ENCODE results near the gene PRKAR1B. TPM values are rescaled to one million over a fixed set of nuclear protein-coding genes. Genes with fewer than 3 reads are reported as not detected.

The PRKAR1B gene
- polyA plus RNA-seq, 1 of the 3 experiments (the other 2 are of a cell fraction), result 63.7 TPM

DNA sequence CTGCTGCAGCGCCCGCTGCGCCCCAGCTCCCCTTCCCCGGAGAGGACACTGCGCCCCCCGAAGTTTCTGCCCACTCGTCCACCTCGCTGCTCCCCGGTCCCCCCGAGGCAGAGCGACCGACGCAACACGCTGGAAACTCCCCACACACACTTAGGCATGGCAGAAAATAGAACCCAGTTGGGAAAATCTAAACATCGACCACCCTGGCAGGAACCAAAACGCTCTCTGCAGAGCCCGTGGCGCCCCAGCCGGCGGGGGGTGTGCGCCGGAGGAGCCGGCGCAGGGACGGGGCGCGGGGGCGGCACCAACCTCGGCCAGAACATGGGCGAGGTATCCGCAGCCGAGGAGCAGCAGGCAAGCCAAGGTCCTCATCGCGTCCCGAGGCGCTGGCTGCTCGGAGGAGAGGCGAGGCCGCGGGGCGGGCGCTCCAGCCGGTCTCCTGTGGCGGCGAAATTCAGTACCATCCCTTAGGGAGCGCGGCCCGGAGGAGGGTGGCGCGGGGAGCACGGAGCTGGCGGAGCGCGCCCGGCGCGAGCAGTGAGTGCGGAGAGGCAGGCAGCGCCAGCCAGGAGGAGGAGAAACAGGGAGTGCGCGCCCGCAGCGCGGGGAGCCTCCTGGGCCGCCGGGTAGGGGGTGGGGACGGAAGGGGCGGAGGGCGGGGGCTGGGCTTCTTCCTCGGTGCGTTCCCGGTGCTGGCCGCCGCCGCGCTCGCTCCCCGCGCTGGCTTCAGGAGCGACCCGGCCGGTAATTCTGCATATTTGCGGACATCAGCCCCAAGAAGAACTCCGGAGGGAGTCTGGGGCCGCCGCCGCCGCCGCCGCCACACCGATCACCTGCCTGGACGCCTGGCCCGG lies 208.2 kb downstream of the PRKAR1B start (continued):
- TF ChIP-seq RAD21 (IDR thresholded peaks at IDR 0.05; ENCODE audit: low read length), result no peak
- no peak for TF ChIP-seq CHD2 (IDR thresholded peaks at IDR 0.05; ENCODE audit: low read length, partially characterized antibody)
- peak; percentile 54; the same call in 1 of the 2 replicates for TF ChIP-seq SIN3A (IDR thresholded peaks at IDR 0.05; ENCODE audit: borderline replicate concordance, low read depth, low read length)
- no peak for TF ChIP-seq YY1 (IDR thresholded peaks at IDR 0.05; ENCODE audit: low read depth)
- no peak for TF ChIP-seq JUND (IDR thresholded peaks at IDR 0.05)
- TF ChIP-seq SMC3 (IDR thresholded peaks at IDR 0.05; ENCODE audit: low read depth, low read length), result no peak

DNA sequence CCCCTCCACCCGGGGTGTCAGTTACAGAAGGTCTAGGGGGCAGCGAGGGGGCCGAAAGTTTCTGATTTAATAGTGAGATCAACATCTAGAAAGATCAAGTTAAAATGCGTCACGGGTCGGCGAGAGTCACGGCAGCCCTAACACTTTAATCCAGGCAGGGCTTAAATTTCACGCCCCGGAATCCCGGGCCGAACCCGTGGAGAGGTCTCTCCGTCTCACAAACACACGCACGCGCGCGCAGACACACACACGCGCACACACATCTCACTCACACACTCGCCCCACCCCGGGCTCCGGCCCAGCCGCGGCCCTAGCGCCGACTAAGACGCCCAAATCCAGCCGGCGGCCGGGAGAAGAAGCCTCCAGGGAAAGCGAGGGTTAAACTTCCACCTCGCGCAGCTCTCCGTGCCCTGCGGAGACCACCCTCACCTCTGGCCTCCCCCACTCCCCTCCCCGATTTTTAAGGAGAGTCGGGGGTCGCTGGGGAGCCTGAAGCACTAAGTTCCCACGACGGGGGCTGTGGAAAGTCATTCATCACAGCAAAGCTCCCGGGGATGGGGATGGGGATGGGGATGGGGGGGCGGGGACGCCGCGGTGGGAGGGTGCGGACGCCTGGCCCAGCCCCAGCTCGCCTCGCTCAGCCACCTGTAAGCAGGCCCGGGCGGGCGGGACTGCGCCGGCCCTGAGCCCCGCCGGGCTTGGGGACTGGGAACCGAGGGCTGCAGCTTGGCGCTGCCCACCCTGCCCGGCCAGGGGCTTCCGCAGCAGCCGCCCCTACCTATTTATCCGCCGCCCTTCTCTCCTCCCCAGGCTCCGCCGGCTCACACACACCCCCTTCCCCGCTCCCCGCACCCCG lies 209.1 kb downstream of the PRKAR1B start:
- Histone ChIP-seq H3K9me2 (no peaks in the 10 kb centered on the region), H3K79me2 (ENCODE audit: insufficient read depth) (peaks cover 60% of the 10 kb centered on the region), H3K9me3 (no peaks in the 10 kb centered on the region), H3K27me3 (ENCODE audit: insufficient read depth) (no peaks in the 10 kb centered on the region), H3K4me2 (peak overlapping the region; percentile 96), H4K20me1 (ENCODE audit: insufficient read depth) (peaks cover 38% of the 10 kb centered on the region), H2AFZ (ENCODE audit: low read depth) (no peak overlapping the region; the same call in 1 of the 2 replicates), H3K9ac (peak overlapping the region; percentile 91), H3K4me1 (ENCODE audit: control insufficient read depth in 1 of 2, insufficient read depth in 2 of 2, low read depth in 1 of 2, low read length in 1 of 2) (peaks cover 4 to 36% of the 10 kb centered on the region in 2 experiments; a peak in 3 of 4 replicates), H3F3A (replicated peaks; ENCODE audit: insufficient read depth) (peaks cover 22% of the 10 kb centered on the region), H3K4me3 (ENCODE audit: low read depth in 2 of 2, low read length in 1 of 2) (peak overlapping the region; percentile 67 to 100), H3K27ac (ENCODE audit: low read depth in 2 of 2, low read length in 1 of 2) (peak overlapping the region in 1 of 2 experiments; percentile 70; a peak in 2 of 4 replicates), H3K36me3 (replicated peaks in 1 of 2; ENCODE audit: control insufficient read depth in 1 of 2, insufficient read depth in 2 of 2, low read length in 1 of 2) (no peaks in the 10 kb centered on the region)
- no peak for DNase-seq
- 2% methylated on average over 59 of the region's 70 CpGs for WGBS (ENCODE audit: low lambda C conversion rate)
- ChIA-PET CTCF (no interaction called here), POLR2A (no interaction called here)
- peak; percentile 58 for TF ChIP-seq NRF1 (IDR thresholded peaks at IDR 0.05; ENCODE audit: low read depth, low read length)
- TF ChIP-seq, protein P1, sequence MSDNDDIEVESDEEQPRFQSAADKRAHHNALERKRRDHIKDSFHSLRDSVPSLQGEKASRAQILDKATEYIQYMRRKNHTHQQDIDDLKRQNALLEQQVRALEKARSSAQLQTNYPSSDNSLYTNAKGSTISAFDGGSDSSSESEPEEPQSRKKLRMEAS (IDR thresholded peaks at IDR 0.05; ENCODE audit: low read depth), result no peak

- no peaks in the 10 kb centered on the region for H3K9me3 ChIP-seq
- H3K4me2 ChIP-seq, result peak overlapping the region; percentile 96
- no peak overlapping the region for H2AFZ ChIP-seq (ENCODE audit: low read depth)
- no peak for TF ChIP-seq EZH2phosphoT487 (IDR thresholded peaks at IDR 0.05; ENCODE audit: borderline replicate concordance, low read depth)
- no peak for TF ChIP-seq FOXJ3 (CRISPR knock-in tag; IDR thresholded peaks at IDR 0.05)
- TF ChIP-seq TAF1 (IDR thresholded peaks at IDR 0.05; ENCODE audit: borderline replicate concordance, low read depth, low read length), result peak; percentile 33; the same call in 1 of the 2 replicates
- TF ChIP-seq SMC3 (IDR thresholded peaks at IDR 0.05; ENCODE audit: low read depth, low read length), result 0 out of 2 replicates have a peak, but pooled peaks have one; percentile 9
- TF ChIP-seq FOSL2 (IDR thresholded peaks at IDR 0.05; ENCODE audit: borderline replicate concordance, low read depth), result peak; percentile 28; the same call in 1 of the 2 replicates
- CTCF ChIA-PET, result interaction anchor here (1.0 kb wide), 1 partner anchor 36 kb away, joined by 3 read pairs; no protein-coding TSS in a partner anchor
- peak overlapping the region in 1 of 2 experiments; percentile 79; a peak in 2 of 4 replicates for H3K27ac ChIP-seq (ENCODE audit: low read depth in 2 of 2, low read length in 1 of 2)
- H3K79me2 ChIP-seq (ENCODE audit: insufficient read depth), result peaks cover 72% of the 10 kb centered on the region
- H3F3A ChIP-seq (replicated peaks; ENCODE audit: insufficient read depth), result peaks cover 22% of the 10 kb centered on the region
- peaks cover 50% of the 10 kb centered on the region for H4K20me1 ChIP-seq (ENCODE audit: insufficient read depth)
- POLR2A ChIA-PET, result no interaction called here
- no peaks in the 10 kb centered on the region for H3K27me3 ChIP-seq (ENCODE audit: insufficient read depth)
- H3K9me2 ChIP-seq, result no peaks in the 10 kb centered on the region
- 8% methylated on average over 46 of the region's 83 CpGs for WGBS (ENCODE audit: low lambda C conversion rate)
- no peak for DNase-seq
- peaks cover 0 to 5% of the 10 kb centered on the region in 2 experiments for H3K36me3 ChIP-seq (replicated peaks in 1 of 2; ENCODE audit: control insufficient read depth in 1 of 2, insufficient read depth in 2 of 2, low read length in 1 of 2)
- peaks cover under 1 to 34% of the 10 kb centered on the region in 2 experiments; a peak in 3 of 4 replicates for H3K4me1 ChIP-seq (ENCODE audit: control insufficient read depth in 1 of 2, insufficient read depth in 2 of 2, low read depth in 1 of 2, low read length in 1 of 2)
- H3K4me3 ChIP-seq (ENCODE audit: low read depth in 2 of 2, low read length in 1 of 2), result peak overlapping the region; percentile 67 to 100
- peak overlapping the region; percentile 91 for H3K9ac ChIP-seq
Observed at GRCh38 chr7:516606-517456, 210.2 kb downstream of the PRKAR1B start.
